Upper lobe of left lung (tissue), 4 donors: Measurements from ENCODE around the gene PPP2R2D.

Source experiments
- CTCF ChIP-seq, 6 experiments: fragments of 450-650 bp in 4 of 6; fragments of 200-600 bp in 2 of 6; sonication (generic) in 2 of 6; IDR thresholded peaks; one replicate each; pipeline ENCODE4 v1.5.1; 2016 to 2019; ENCODE audit warnings: antibody characterized with exemption in 6 of 6
- EP300 ChIP-seq, 4 donors: sonication (generic); formaldehyde crosslinking; IDR thresholded peaks; one replicate each; pipeline ENCODE4 v1.5.1; 2017; ENCODE audit warnings: antibody characterized with exemption in 4 of 4, control low read depth in 2 of 4

GRCh38 chr10:131871673-131872005 lies 29.2 kb upstream of the PPP2R2D start:
- TF ChIP-seq CTCF (IDR thresholded peaks at IDR 0.05) (no peak), EP300 (IDR thresholded peaks at IDR 0.05) (no peak)
